Hepatocyte (in vitro differentiated cells): ENCODE results near the gene MTR. TPM values are rescaled to one million over a fixed set of nuclear protein-coding genes. Genes with fewer than 3 reads are reported as not detected.

Source experiments
- DNase-seq: peaks from one replicate; pipeline ENCODE4 v3.0.0-alpha.2; 2016; ENCODE audit warnings: low spot score
- H2AFZ ChIP-seq: fragments of 200-600 bp; sonication (generic); 2 replicates; pipeline ENCODE4 v1.6.0; 2016; ENCODE audit warnings: antibody characterized with exemption, mild to moderate bottlenecking
- H3K27ac ChIP-seq: fragments of 200-600 bp; sonication (generic); 2 replicates; pipeline ENCODE4 v1.5.1; 2016; ENCODE audit warnings: mild to moderate bottlenecking
- H3K27me3 ChIP-seq: fragments of 200-600 bp; sonication (generic); 2 replicates; pipeline ENCODE4 v1.6.1; 2016
- H3K36me3 ChIP-seq: fragments of 200-600 bp; sonication (generic); replicated peaks from 2 replicates; pipeline ENCODE4 v1.5.1; 2016; ENCODE audit warnings: low read depth; ENCODE audit not compliant: insufficient read depth
- H3K4me1 ChIP-seq: fragments of 200-600 bp; sonication (generic); 2 replicates; pipeline ENCODE4 v1.5.1; 2016; ENCODE audit warnings: mild to moderate bottlenecking, moderate library complexity; ENCODE audit not compliant: insufficient read depth
- H3K4me2 ChIP-seq: fragments of 200-600 bp; sonication (generic); 2 replicates; pipeline ENCODE4 v1.6.0; 2016
- H3K4me3 ChIP-seq: fragments of 200-600 bp; sonication (generic); 2 replicates; pipeline ENCODE4 v1.5.1; 2016; ENCODE audit warnings: mild to moderate bottlenecking
- H3K79me2 ChIP-seq: fragments of 200-600 bp; sonication (generic); 2 replicates; pipeline ENCODE4 v1.6.0; 2017; ENCODE audit warnings: mild to moderate bottlenecking
- H3K9me2 ChIP-seq: fragments of 200-600 bp; sonication (generic); replicated peaks from 2 replicates; pipeline ENCODE4 v1.6.0; 2017; ENCODE audit warnings: mild to moderate bottlenecking; ENCODE audit not compliant: insufficient read depth
- H3K9me3 ChIP-seq: fragments of 200-600 bp; sonication (generic); 2 replicates; pipeline ENCODE4 v1.5.1; 2016; ENCODE audit warnings: low read depth, mild to moderate bottlenecking
- H4K20me1 ChIP-seq: fragments of 200-600 bp; sonication (generic); 2 replicates; pipeline ENCODE4 v1.6.0; 2016; ENCODE audit warnings: mild to moderate bottlenecking; ENCODE audit not compliant: insufficient read depth, poor library complexity, severe bottlenecking
- CTCF ChIP-seq: fragments of 200-600 bp; sonication (generic); IDR thresholded peaks from 2 replicates; pipeline ENCODE4 v1.5.1; 2016; ENCODE audit warnings: antibody characterized with exemption, mild to moderate bottlenecking; ENCODE audit not compliant: poor library complexity
- EZH2 ChIP-seq: fragments of 200-600 bp; sonication (generic); IDR thresholded peaks from 2 replicates; pipeline ENCODE4 v1.6.1; 2016; ENCODE audit warnings: antibody characterized with exemption, mild to moderate bottlenecking, borderline replicate concordance
- EZH2phosphoT487 ChIP-seq: fragments of 200-600 bp; sonication (generic); IDR thresholded peaks from one replicate; pipeline ENCODE4 v1.6.1; 2018; ENCODE audit warnings: antibody characterized with exemption, mild to moderate bottlenecking, low read depth, moderate library complexity; ENCODE audit not compliant: unreplicated experiment, severe bottlenecking
- WGBS: methylation state at CpG from one replicate; pipeline ENCODE4 v1.1.6; 2016; ENCODE audit warnings: low lambda C conversion rate; ENCODE audit errors: missing lambda C conversion rate; 5-methylcytosine and 5-hydroxymethylcytosine counted together
- polyA plus RNA-seq: library from polyadenylated mRNA; unstranded; fragments of >200 nt; fragmentation: Nextera tagmentation; extraction: Ambion mirVana; gene quantifications from 2 replicates; pipeline ENCODE4 v1.2.1, GENCODE V29; 2016
- total RNA-seq: library from RNA; depleted of rRNA; stranded (reverse); fragments of >200 nt; gene quantifications from 2 replicates; pipeline ENCODE4 v1.2.3, GENCODE V29; 2014

The MTR gene
- total and polyA plus RNA-seq, 2 experiments from 2014 or later: 9.6 to 23.8 TPM

- Histone ChIP-seq H3K79me2 (no peaks in the 10 kb centered on the region), H3K4me3 (no peak overlapping the region), H4K20me1 (no peaks in the 10 kb centered on the region), H3K9me2 (no peaks in the 10 kb centered on the region), H3K9me3 (no peaks in the 10 kb centered on the region), H3K36me3 (no peaks in the 10 kb centered on the region), H3K4me2 (no peak overlapping the region), H3K27ac (no peak overlapping the region), H3K27me3 (no peaks in the 10 kb centered on the region), H2AFZ (no peak overlapping the region), H3K4me1 (no peaks in the 10 kb centered on the region)
- 95% methylated on average over 5 of the region's 5 CpGs for WGBS
- DNase-seq: no peak
- TF ChIP-seq EZH2 (no peak), EZH2phosphoT487 (no peak), CTCF (no peak)
Measured at GRCh38 chr1:236916131-236916800, 121.2 kb downstream of the MTR start.

- no peaks in the 10 kb centered on the region for H3K9me3 ChIP-seq
- 100% methylated on average over 1 of the region's 1 CpG for WGBS
- H3K9me2 ChIP-seq: no peaks in the 10 kb centered on the region
- H3K4me3 ChIP-seq: no peak overlapping the region
- no peaks in the 10 kb centered on the region for H3K27me3 ChIP-seq
- no peak for DNase-seq
- H3K27ac ChIP-seq: no peak overlapping the region
- H3K36me3 ChIP-seq: no peaks in the 10 kb centered on the region
- H4K20me1 ChIP-seq: no peaks in the 10 kb centered on the region
- no peak for TF ChIP-seq EZH2phosphoT487
- H3K79me2 ChIP-seq: no peaks in the 10 kb centered on the region
- no peak overlapping the region for H3K4me2 ChIP-seq
- no peaks in the 10 kb centered on the region for H3K4me1 ChIP-seq
- no peak overlapping the region for H2AFZ ChIP-seq
Measured at GRCh38 chr1:236917448-236917847, 122.4 kb downstream of the MTR start.

DNA sequence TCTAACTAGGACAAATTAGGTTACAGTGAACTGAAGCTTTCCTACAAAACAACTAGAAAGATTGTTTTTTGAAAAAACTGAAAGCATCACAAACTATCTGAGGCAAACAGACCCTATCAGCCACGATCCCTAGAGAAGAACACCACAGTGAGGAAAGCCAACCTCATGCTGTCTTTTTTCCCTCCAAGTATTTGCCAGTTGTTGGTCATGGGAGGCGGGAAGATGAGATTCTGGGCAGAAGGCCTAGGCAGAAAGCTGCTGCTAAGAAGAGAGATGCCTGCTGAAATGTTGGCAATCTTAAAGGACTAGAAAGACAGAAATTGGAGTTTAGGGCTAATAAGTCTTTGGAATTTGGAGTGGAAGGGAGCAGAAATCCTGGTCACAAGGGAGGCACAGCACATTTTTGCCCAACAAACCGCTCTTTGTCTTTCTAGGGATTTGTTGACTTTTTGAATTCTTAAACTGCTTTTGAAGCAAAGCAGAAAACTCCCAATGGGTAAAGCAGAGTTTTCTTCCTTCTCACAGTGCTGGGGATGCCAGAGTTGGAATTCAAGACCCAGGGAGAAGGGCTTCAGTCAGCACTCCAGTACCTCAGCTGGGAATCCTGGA lies 125.3 kb downstream of the MTR start:
- Histone ChIP-seq H3K4me1 (no peaks in the 10 kb centered on the region), H3K27ac (no peak overlapping the region), H3K4me3 (no peak overlapping the region), H3K36me3 (no peaks in the 10 kb centered on the region), H2AFZ (no peak overlapping the region), H3K9me3 (no peaks in the 10 kb centered on the region), H3K27me3 (no peaks in the 10 kb centered on the region), H3K9me2 (no peaks in the 10 kb centered on the region), H4K20me1 (no peaks in the 10 kb centered on the region), H3K79me2 (no peaks in the 10 kb centered on the region), H3K4me2 (no peak overlapping the region)
- no peak for DNase-seq
- 90% methylated on average over 3 of the region's 3 CpGs for WGBS
- TF ChIP-seq EZH2: no peak
- TF ChIP-seq EZH2phosphoT487: no peak
- no peak for TF ChIP-seq CTCF

DNA sequence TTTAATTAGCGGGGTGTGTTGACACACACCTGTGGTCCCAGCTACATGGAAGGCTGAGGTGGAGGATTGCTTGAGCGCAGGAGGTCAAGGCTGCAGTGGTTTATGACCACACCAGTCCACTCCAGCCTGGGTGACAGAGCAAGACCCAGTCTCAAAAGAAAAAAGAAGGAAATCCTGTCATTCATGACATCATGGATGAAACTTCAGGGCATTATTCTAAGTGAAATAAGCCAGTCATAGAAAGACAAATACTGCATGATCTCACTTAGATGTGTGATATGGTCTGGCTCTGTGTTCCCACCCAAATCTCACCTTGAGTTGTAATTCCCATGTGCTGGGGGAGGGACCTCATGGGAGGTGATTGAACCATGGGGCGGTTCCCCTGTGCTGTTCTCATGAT lies 126.5 kb downstream of the MTR start:
- no peaks in the 10 kb centered on the region for H3K79me2 ChIP-seq
- 95% methylated on average over 3 of the region's 3 CpGs for WGBS
- TF ChIP-seq CTCF (no peak), EZH2 (no peak)
- no peaks in the 10 kb centered on the region for H3K36me3 ChIP-seq
- H3K4me1 ChIP-seq: no peaks in the 10 kb centered on the region
- no peak for DNase-seq
- H4K20me1 ChIP-seq: no peaks in the 10 kb centered on the region
- H2AFZ ChIP-seq: no peak overlapping the region
- H3K9me2 ChIP-seq: no peaks in the 10 kb centered on the region
- H3K9me3 ChIP-seq: no peaks in the 10 kb centered on the region
- no peak overlapping the region for H3K27ac ChIP-seq
- no peaks in the 10 kb centered on the region for H3K27me3 ChIP-seq
- H3K4me2 ChIP-seq: no peak overlapping the region
- H3K4me3 ChIP-seq: no peak overlapping the region
